Activated T-cell treated with anti-CD3 and anti-CD28 coated beads for 1 hour (primary cell): ENCODE results near the gene PRRT4.

ENCODE experiments used
- DNase-seq: peaks from one replicate; pipeline ENCODE4 v3.0.0-alpha.2; 2020; ENCODE audit warnings: low read depth

PRRT4 gene

DNA sequence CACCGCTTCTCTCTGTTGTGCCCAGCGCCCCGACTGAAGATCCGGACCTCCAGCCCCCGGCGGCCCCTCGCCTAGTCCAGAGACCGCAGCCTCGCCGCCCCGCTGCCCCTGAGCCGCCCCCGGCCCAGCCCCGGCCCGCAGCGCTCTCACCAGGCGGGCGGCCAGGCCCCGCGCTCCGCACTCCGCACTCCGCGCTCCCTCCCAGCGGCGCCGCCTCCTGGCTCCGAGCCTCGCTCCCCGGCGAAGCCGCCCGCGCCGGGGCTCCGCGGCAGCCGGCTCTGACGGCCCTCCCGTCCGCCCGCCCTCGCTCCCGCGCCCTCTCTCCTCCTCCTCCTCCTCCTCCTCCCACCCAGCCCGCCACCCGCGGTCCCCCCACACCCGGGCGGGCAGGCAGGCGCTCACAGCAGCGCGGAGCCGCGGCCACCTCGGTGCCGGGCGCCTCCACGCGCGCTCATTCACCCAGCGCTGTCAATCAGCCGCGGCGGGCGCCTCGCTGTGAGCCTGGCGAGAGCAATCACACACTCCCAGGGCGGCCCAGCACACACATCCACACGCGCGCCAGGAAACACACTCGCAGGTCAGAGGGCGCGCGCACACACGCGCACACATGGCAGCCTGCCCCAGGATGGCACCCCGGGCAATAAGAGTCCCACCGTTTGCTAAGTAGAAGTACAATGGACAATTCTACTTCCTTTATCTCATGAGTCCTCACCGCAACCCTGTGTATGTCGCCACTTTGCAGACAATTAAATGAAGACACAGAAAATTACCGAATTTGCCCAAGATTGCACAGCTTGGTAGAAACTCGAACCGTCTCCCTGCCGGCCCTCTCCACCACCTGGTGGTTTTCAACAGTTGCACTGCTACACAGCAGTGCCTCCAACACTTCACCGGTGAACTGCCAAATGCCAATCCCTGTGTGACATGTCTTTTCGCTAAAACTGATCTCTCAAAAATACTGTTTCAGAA lies at the start of gene PRRT4:
Gene PRRT4 (minus strand): TSS at position 280 of the 969 bp plus-strand sequence.
- peak; percentile 32 for DNase-seq

- no peak for DNase-seq
Measured at GRCh38 chr7:128410451-128410753, 48.9 kb upstream of the PRRT4 start.

GRCh38 chr7:128409596-128410450 lies 48.3 kb upstream of the PRRT4 start, which contains the start of gene IMPDH1:
TSS of gene IMPDH1 (minus strand) at chr7:128409982. CDS start at chr7:128409901, 81 bp downstream.
- DNase-seq: peak; percentile 83

- no peak for DNase-seq
Measured at GRCh38 chr7:128408709-128409595, 47.5 kb upstream of the PRRT4 start.

GRCh38 chr7:128407751-128408708 lies 46.5 kb upstream of the PRRT4 start:
- DNase-seq: no peak

DNA sequence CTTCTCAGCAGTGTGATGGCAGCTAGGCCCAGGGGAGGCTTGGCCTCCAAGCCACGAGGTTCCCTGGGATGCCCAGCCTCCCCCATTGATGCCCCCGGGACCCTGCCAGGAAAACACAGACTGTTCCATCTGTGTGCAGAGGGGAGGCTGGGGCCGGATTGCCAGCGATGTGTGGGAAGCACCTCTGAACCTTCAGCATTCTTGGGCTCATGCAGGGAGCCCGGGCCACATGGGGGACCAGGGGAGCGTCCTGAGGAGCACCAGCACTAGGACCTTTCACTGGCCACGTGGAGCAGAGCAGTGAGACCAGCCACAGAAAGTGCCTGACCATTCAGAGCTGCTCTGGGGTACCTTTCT lies 45.7 kb upstream of the PRRT4 start:
- DNase-seq: no peak

- DNase-seq: no peak
Measured at GRCh38 chr7:128406314-128407232, 45.1 kb upstream of the PRRT4 start.

DNA sequence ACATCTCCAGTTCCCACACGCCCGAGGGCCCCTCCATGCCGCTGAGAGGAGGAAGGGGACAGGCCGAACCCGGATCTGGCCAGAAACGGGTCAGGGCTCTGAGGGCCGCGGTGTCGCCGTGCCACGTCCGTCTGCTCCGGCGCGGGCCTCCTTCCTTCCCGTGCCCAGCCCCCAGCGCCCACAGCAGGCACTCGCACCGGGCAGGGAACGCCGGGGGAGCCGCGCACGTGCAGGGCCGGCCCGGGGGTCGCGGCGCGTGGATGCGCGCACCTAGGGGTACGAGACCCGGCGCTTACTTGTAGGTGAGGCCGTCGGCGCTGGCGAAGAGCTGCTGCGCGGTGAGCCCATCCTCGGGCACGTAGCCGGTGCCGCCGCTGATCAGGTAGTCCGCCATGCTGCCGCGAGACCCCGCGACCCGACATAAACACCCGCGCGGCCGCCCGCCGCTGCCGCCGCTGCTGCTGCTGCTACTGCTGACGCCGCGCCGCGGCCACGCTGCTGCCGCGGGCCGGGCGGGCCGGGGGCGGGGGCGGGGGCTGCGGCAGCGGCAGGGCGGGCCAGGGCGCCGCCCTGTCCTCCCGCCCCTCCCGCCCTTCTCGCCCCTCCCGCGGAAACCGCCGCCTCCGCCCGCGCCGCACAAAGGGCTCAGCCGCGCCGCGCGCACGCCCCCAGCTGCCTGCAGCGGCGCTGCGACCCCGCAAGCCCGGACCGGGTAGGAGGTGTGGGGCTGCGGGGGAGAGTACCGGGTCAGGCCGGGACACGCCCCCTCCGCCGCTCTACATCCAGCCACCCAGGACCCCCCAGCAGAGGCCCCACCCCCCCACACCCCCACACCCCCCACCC lies 44.2 kb upstream of the PRRT4 start:
- peak; percentile 43 for DNase-seq

DNA sequence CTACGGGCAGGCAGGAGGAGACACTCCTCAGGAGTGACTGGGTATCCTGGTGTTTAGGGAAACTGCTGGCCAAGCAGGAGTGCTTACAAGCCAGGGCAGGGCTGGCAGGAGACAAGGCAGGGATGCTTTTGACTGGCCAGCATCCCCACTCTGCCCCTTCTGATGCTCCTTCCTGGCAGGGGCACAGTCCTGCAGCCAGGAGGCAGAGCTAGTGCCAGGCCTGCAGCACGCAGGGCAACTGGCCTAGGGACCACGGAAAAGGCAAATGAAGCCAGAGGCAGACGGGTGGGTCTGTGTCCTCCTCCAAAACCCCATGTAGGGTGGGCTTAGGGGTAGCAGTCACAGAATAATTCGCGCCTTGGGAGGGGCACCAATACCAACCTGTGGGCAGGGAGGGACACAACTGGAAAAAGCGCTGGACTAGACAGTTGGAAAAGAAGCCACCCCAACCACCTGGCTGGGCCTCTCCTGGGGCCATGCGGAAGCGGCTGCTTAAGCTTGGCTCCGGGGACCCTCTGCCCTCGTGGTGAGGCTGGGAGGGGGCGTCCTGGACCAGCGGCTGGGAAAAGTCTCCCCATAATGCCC lies 43.5 kb upstream of the PRRT4 start:
- DNase-seq: no peak

- no peak for DNase-seq
Measured at GRCh38 chr7:128404143-128404681, 42.7 kb upstream of the PRRT4 start.

DNA sequence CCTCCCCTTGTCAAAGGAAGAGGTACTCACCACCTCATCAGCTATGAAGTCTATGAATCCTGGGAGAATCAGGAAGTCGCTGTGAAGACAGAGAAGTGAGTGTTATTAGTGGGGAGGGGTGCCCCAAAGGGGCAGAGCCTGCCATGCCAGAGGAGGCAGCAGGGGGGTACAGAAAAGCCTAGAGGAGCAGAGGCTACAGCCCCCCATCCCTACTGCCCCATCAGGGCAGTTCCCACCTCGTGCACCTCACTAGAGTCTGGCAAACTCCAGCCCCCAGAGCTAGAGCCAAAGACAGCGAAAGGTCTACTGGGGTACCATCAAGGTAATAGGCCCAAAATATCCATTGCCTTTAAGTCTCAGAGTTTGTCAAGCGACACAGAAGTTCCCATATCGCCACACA lies 42.2 kb upstream of the PRRT4 start:
- no peak for DNase-seq

GRCh38 chr7:128402356-128402755 lies 40.9 kb upstream of the PRRT4 start:
- no peak for DNase-seq

DNA sequence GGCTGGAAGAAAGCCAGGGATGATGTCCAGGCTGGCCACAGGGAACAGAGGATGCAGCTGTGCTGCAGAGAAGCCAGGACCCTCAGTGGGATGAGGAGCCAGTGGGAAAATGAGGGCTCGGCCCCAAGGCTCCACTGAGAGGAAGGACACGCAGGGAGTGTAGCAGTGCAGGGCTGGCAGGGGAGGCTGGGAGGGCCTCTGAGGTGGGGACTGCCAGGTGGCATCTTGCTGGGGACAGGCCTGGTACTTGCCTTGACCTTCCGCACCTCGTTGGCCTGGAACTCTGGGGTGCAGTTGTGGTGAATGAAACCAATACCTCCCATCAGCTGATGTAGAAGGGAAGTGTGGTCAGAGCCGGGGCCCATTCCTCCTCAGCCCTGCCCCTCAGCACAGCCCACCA lies 39.1 kb upstream of the PRRT4 start:
- DNase-seq: no peak

GRCh38 chr7:128399991-128400390 lies 38.5 kb upstream of the PRRT4 start:
- DNase-seq: no peak

GRCh38 chr7:128398841-128399135 lies 37.3 kb upstream of the PRRT4 start:
- no peak for DNase-seq

DNA sequence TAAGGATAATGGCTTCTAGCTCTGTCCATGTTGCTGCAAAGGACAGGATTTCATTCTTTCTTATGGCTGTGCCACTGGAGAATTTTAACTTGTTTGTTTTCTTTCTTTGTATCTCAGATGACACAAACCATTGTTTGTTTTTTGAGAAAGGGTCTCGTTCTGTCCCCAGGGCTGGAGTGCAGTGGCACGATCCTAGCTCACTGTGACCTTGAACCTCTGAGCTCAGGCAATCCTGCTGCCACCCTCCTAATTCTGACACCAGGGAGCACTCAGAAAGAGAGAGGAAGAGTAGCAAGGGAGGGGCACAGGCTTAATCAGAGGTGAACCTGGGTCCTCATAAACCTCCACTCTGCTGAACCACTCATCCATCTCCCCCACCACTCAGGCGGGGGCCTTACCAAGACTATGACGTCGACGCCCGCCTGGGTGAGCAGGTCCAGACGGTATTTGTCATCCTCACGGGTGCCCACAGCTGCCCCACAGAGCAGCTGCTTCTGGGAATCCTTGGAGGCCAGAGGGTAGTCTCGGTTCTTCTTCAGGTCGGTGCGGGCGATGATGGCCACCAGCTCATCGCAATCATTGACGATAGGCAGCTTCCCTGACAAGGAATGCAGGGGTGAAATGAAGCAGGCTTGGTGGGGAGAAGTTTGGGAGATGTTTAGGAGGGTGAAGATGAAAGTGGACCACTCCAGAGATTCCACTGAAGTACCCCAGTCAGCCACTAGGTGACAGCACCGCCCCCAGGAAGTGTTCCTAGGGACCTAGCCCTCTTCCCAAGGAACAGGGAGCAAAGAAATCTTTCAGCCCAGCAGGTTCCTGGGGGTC lies 36.7 kb upstream of the PRRT4 start:
- DNase-seq: no peak

DNA sequence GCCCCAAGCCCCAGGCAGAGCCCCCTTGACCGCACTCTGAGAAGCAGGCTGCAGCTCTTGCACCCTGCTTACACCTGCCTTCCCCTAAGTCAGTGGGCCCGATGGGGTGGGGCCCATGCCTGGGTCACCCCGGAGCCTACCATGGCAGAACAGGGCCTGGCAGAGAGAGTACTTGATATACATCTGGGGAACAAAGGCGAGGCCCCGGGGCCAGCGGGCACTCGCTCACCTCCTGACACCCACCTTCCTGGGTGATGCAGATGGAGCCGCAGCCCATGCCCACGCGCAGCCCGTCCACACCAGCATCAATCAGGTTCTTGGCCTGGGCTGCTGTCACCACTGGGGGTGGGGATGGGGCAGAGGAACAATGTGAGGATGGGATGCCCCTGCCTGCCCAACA lies 34.9 kb upstream of the PRRT4 start:
- DNase-seq: no peak
